OCI-LY1 (cell line): ENCODE measurements around the gene PRUNE2.

Experiments
- H2AFZ ChIP-seq: fragments of 200-600 bp; sonication (generic), shearing (Covaris generic); 2 replicates; pipeline ENCODE4 v1.6.0; 2014; ENCODE audit warnings: antibody characterized with exemption, mild to moderate bottlenecking, low read length
- H3F3A ChIP-seq: fragments of 200-600 bp; sonication (generic), shearing (Covaris generic); 2 replicates; pipeline ENCODE4 v1.6.0; 2014; ENCODE audit warnings: mild to moderate bottlenecking, antibody characterized with exemption, low read length, moderate library complexity; ENCODE audit not compliant: insufficient read depth
- H3K27ac ChIP-seq: fragments of 200-600 bp; sonication (generic); 2 replicates; pipeline ENCODE4 v1.5.1; 2014; ENCODE audit warnings: low read length, mixed run types, mild to moderate bottlenecking, low read depth; ENCODE audit not compliant: poor library complexity, severe bottlenecking
- H3K27me3 ChIP-seq: fragments of 200-600 bp; sonication (generic); 2 replicates; pipeline ENCODE4 v1.6.0; 2014; ENCODE audit warnings: antibody characterized with exemption, mild to moderate bottlenecking, low read length, moderate library complexity; ENCODE audit not compliant: insufficient read depth
- H3K36me3 ChIP-seq: fragments of 200-600 bp; sonication (generic); 2 replicates; pipeline ENCODE4 v1.6.1; 2014; ENCODE audit warnings: mild to moderate bottlenecking, antibody characterized with exemption, low read length, moderate library complexity, mixed read lengths; ENCODE audit not compliant: insufficient read depth
- H3K4me1 ChIP-seq: fragments of 200-600 bp; sonication (generic); 2 replicates; pipeline ENCODE4 v1.5.1; 2014; ENCODE audit warnings: mild to moderate bottlenecking, low read length, moderate library complexity; ENCODE audit not compliant: insufficient read depth, severe bottlenecking
- H3K4me2 ChIP-seq: fragments of 200-600 bp; sonication (generic), shearing (Covaris generic); 2 replicates; pipeline ENCODE4 v1.6.1; 2014; ENCODE audit warnings: low read length
- H3K4me3 ChIP-seq: fragments of 200-600 bp; sonication (generic); 2 replicates; pipeline ENCODE4 v1.5.1; 2014; ENCODE audit warnings: low read length, low read depth, mild to moderate bottlenecking, mixed read lengths; ENCODE audit not compliant: poor library complexity, severe bottlenecking
- H3K79me2 ChIP-seq: fragments of 200-600 bp; shearing (Covaris generic); 2 replicates; pipeline ENCODE4 v1.6.1; 2016; ENCODE audit warnings: mixed run types, low read length, mixed read lengths; ENCODE audit not compliant: insufficient read depth
- H3K9ac ChIP-seq: fragments of 200-600 bp; sonication (generic), shearing (Covaris generic); 2 replicates; pipeline ENCODE4 v1.6.1; 2014; ENCODE audit warnings: mild to moderate bottlenecking, low read length, mixed read lengths
- H3K9me2 ChIP-seq: fragments of 200-600 bp; sonication (generic), shearing (Covaris generic); 2 replicates; pipeline ENCODE4 v1.6.1; 2014; ENCODE audit warnings: low read depth, mild to moderate bottlenecking, low read length, mixed read lengths
- H3K9me3 ChIP-seq: fragments of 200-600 bp; shearing (Covaris generic); 2 replicates; pipeline ENCODE4 v1.6.1; 2014; ENCODE audit warnings: low read length, mixed read lengths
- H4K20me1 ChIP-seq: fragments of 200-600 bp; sonication (generic), shearing (Covaris generic); 2 replicates; pipeline ENCODE4 v1.6.0; 2016; ENCODE audit warnings: mild to moderate bottlenecking, low read length; ENCODE audit not compliant: insufficient read depth
- CTCF ChIP-seq: fragments of 200-600 bp; sonication (generic), shearing (Covaris generic); IDR thresholded peaks from 2 replicates; pipeline ENCODE4 v1.5.1; 2017; ENCODE audit warnings: mild to moderate bottlenecking, antibody characterized with exemption, low read length, moderate library complexity, mixed read lengths
- EZH2 ChIP-seq: fragments of 200-600 bp; sonication (generic), shearing (Covaris generic); IDR thresholded peaks from 2 replicates; pipeline ENCODE4 v1.8.0; 2017; ENCODE audit warnings: borderline replicate concordance, mixed run types, mild to moderate bottlenecking, antibody characterized with exemption, low read length, moderate library complexity, mixed read lengths

Gene PRUNE2

GRCh38 chr9:76608575-76609273 is 297.2 kb downstream of the PRUNE2 start:
- no peaks in the 10 kb centered on the region for H3K79me2 ChIP-seq
- H3K27ac ChIP-seq = no peak overlapping the region
- H3K9me3 ChIP-seq = no peaks in the 10 kb centered on the region
- no peak overlapping the region for H2AFZ ChIP-seq
- H3F3A ChIP-seq = no peaks in the 10 kb centered on the region
- no peaks in the 10 kb centered on the region for H3K9me2 ChIP-seq
- no peaks in the 10 kb centered on the region for H4K20me1 ChIP-seq
- H3K9ac ChIP-seq = no peak overlapping the region
- H3K27me3 ChIP-seq = no peaks in the 10 kb centered on the region
- H3K4me3 ChIP-seq = no peak overlapping the region
- H3K4me1 ChIP-seq = peaks cover 32% of the 10 kb centered on the region
- H3K36me3 ChIP-seq = peaks cover 17% of the 10 kb centered on the region
- H3K4me2 ChIP-seq = no peak overlapping the region
- TF ChIP-seq EZH2 = no peak
- TF ChIP-seq CTCF = no peak

- Histone ChIP-seq H3K4me1 (peaks cover 31% of the 10 kb centered on the region), H3K27me3 (no peaks in the 10 kb centered on the region), H3K4me2 (no peak overlapping the region), H2AFZ (no peak overlapping the region), H3K9me2 (no peaks in the 10 kb centered on the region), H3K9ac (no peak overlapping the region), H4K20me1 (no peaks in the 10 kb centered on the region), H3F3A (no peaks in the 10 kb centered on the region), H3K36me3 (peaks cover 17% of the 10 kb centered on the region), H3K4me3 (no peak overlapping the region), H3K9me3 (no peaks in the 10 kb centered on the region), H3K79me2 (no peaks in the 10 kb centered on the region), H3K27ac (peak overlapping the region; percentile 5)
- TF ChIP-seq CTCF = no peak
- no peak for TF ChIP-seq EZH2
Measured at GRCh38 chr9:76607730-76608436, 298.0 kb downstream of the PRUNE2 start.

- H3F3A ChIP-seq = no peaks in the 10 kb centered on the region
- H3K9ac ChIP-seq = no peak overlapping the region
- H2AFZ ChIP-seq = no peak overlapping the region
- no peak for TF ChIP-seq EZH2
- no peaks in the 10 kb centered on the region for H3K79me2 ChIP-seq
- H3K4me2 ChIP-seq = peak overlapping the region; percentile 22; the same call in 1 of the 2 replicates
- peaks cover 26% of the 10 kb centered on the region for H3K4me1 ChIP-seq
- H3K27ac ChIP-seq = peak overlapping the region; percentile 49
- no peaks in the 10 kb centered on the region for H3K9me2 ChIP-seq
- H4K20me1 ChIP-seq = no peaks in the 10 kb centered on the region
- no peaks in the 10 kb centered on the region for H3K27me3 ChIP-seq
- H3K36me3 ChIP-seq = peaks cover 17% of the 10 kb centered on the region
- no peak overlapping the region for H3K4me3 ChIP-seq
- H3K9me3 ChIP-seq = no peaks in the 10 kb centered on the region
Measured at GRCh38 chr9:76605321-76605900, 300.5 kb downstream of the PRUNE2 start.
